ENCODE results near the gene PAK5. TPM values are rescaled to one million over a fixed set of nuclear protein-coding genes. Genes with fewer than 3 reads are reported as not detected.

PAK5 gene
- total and polyA plus RNA-seq, 2 of the 13 experiments (the other 11 are each of a cell fraction or from before 2014, with no cell fraction given): not detected

DNA sequence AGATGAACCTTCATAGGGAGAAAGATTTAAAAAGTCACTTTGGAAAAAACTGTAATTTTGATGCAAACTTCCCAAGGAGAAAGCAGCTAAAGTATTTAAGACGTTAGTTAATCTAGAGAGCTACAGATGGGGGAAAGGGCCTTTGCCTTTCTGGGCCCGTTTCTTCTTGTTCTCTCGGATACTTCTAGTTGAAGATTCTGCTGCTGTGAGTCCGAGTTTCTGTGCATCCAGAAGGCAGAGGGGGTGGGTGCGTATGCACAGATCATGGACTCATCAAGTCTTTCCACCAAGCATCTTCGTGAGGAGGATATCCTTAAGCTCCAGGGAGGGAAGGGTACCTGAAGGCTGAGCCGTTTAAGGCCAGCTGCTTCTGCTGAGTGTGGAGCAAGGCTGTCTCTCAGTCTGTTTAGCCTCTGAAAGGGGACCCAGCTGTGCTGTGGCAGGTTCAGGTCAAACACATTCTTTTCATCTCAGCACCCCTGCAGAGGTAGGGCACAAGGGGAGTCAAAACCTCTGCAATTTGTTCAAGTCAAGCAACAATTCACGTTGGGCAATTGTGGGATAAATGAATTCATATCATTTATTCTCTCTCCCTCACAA is 320.2 kb downstream of the PAK5 start (continued):
- no peak for TF ChIP-seq MTA3 (CRISPR knock-in tag; IDR thresholded peaks at IDR 0.05)

- no peaks in the 10 kb centered on the region for H3K9me3 ChIP-seq (ENCODE audit: low read length)
- BruUV-seq (replicated peaks): no TSS peak
- no peak for FAIRE-seq
- intact Hi-C loops (cut with micrococcal nuclease; ENCODE audit: unreplicated experiment): no loop called here
- no peaks in the 10 kb centered on the region for H3K36me3 ChIP-seq (replicated peaks in 1 of 2; ENCODE audit: control insufficient read depth in 1 of 2, insufficient read depth in 2 of 2, low read length in 2 of 2)
- in situ Hi-C loops (cut with HindIII; ENCODE audit: extremely low pct_ligation_motif_present, low pct_unique_long_range_greater_than_20kb): no loop called here
- no peak overlapping the region for H3K27ac ChIP-seq (ENCODE audit: extremely low read length, insufficient read depth, low read length)
- 8% methylated on average over 8 of the region's 8 CpGs for WGBS (ENCODE audit: low lambda C conversion rate)
- CTCF ChIA-PET (ENCODE audit: low intra/inter-chr PET ratio, low total read pairs): no interaction called here
- peak; percentile 59; the same call in 2 of the 3 replicates for ATAC-seq
- peaks cover 2 to 57% of the 10 kb centered on the region in 2 experiments; a peak in 4 of 5 replicates for H3K27me3 ChIP-seq (ENCODE audit: control insufficient read depth in 1 of 2, insufficient read depth in 2 of 2, low read length in 2 of 2)
- DNase-seq (ENCODE audit: low spot score): no peak
- no peak overlapping the region for H3K9ac ChIP-seq (ENCODE audit: insufficient read depth, low read depth, low read length)
- no peak overlapping the region for H3K4me3 ChIP-seq (replicated peaks in 1 of 3; ENCODE audit: insufficient read depth in 1 of 3, low read depth in 2 of 3, low read length in 3 of 3)
- POLR2A ChIA-PET: no interaction called here
- H3K79me2 ChIP-seq (ENCODE audit: insufficient read depth, low read length): no peaks in the 10 kb centered on the region
- no peaks in the 10 kb centered on the region for H3K4me1 ChIP-seq (ENCODE audit: insufficient read depth, low read length)
- H3K4me2 ChIP-seq (ENCODE audit: low read depth, low read length): no peak overlapping the region
- no peaks in the 10 kb centered on the region for H4K20me1 ChIP-seq (ENCODE audit: insufficient read depth, low read length)
- H2AFZ ChIP-seq (ENCODE audit: low read length): no peak overlapping the region
- TF ChIP-seq NFYB (CRISPR knock-in tag; IDR thresholded peaks at IDR 0.05) (no peak), MXD3 (CRISPR knock-in tag; IDR thresholded peaks at IDR 0.05) (no peak), REPIN1 (CRISPR knock-in tag; IDR thresholded peaks at IDR 0.05; ENCODE audit: borderline replicate concordance, low read depth) (no peak), AFF4 (CRISPR knock-in tag; IDR thresholded peaks at IDR 0.05) (no peak), THAP7 (CRISPR knock-in tag; IDR thresholded peaks at IDR 0.05) (no peak)
- TF ChIP-seq, protein P1, sequence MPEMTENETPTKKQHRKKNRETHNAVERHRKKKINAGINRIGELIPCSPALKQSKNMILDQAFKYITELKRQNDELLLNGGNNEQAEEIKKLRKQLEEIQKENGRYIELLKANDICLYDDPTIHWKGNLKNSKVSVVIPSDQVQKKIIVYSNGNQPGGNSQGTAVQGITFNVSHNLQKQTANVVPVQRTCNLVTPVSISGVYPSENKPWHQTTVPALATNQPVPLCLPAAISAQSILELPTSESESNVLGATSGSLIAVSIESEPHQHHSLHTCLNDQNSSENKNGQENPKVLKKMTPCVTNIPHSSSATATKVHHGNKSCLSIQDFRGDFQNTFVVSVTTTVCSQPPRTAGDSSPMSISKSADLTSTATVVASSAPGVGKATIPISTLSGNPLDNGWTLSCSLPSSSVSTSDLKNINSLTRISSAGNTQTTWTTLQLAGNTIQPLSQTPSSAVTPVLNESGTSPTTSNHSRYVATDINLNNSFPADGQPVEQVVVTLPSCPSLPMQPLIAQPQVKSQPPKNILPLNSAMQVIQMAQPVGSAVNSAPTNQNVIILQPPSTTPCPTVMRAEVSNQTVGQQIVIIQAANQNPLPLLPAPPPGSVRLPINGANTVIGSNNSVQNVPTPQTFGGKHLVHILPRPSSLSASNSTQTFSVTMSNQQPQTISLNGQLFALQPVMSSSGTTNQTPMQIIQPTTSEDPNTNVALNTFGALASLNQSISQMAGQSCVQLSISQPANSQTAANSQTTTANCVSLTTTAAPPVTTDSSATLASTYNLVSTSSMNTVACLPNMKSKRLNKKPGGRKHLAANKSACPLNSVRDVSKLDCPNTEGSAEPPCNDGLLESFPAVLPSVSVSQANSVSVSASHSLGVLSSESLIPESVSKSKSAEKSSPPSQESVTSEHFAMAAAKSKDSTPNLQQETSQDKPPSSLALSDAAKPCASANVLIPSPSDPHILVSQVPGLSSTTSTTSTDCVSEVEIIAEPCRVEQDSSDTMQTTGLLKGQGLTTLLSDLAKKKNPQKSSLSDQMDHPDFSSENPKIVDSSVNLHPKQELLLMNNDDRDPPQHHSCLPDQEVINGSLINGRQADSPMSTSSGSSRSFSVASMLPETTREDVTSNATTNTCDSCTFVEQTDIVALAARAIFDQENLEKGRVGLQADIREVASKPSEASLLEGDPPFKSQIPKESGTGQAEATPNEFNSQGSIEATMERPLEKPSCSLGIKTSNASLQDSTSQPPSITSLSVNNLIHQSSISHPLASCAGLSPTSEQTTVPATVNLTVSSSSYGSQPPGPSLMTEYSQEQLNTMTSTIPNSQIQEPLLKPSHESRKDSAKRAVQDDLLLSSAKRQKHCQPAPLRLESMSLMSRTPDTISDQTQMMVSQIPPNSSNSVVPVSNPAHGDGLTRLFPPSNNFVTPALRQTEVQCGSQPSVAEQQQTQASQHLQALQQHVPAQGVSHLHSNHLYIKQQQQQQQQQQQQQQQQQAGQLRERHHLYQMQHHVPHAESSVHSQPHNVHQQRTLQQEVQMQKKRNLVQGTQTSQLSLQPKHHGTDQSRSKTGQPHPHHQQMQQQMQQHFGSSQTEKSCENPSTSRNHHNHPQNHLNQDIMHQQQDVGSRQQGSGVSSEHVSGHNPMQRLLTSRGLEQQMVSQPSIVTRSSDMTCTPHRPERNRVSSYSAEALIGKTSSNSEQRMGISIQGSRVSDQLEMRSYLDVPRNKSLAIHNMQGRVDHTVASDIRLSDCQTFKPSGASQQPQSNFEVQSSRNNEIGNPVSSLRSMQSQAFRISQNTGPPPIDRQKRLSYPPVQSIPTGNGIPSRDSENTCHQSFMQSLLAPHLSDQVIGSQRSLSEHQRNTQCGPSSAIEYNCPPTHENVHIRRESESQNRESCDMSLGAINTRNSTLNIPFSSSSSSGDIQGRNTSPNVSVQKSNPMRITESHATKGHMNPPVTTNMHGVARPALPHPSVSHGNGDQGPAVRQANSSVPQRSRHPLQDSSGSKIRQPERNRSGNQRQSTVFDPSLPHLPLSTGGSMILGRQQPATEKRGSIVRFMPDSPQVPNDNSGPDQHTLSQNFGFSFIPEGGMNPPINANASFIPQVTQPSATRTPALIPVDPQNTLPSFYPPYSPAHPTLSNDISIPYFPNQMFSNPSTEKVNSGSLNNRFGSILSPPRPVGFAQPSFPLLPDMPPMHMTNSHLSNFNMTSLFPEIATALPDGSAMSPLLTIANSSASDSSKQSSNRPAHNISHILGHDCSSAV (CRISPR knock-in tag; IDR thresholded peaks at IDR 0.05; ENCODE audit: borderline replicate concordance): no peak
Observed at GRCh38 chr20:9517297-9518162, 321.3 kb downstream of the PAK5 start.
